Thyroid gland (tissue), 4 donors: ENCODE data around the gene RAB29. TPM values are rescaled to one million over a fixed set of nuclear protein-coding genes. Genes with fewer than 3 reads are reported as not detected.
"Not testable (repeated sequence)": the region's sequence is repeated elsewhere in the genome, so short reads cannot be mapped to it uniquely, and the experiment has no call there.

Experiments
- DNase-seq, 2 donors: peaks; one replicate each; pipeline ENCODE4 v3.0.0-alpha.2; 2019
- H3K27ac ChIP-seq, 3 donors: fragments of 200-600 bp; sonication (generic); 1 replicate in 2 of 3; 2 replicates in 1 of 3; pipeline ENCODE4 v1.5.1; 2016 to 2019; ENCODE audit warnings: mild to moderate bottlenecking in 1 of 3, moderate library complexity in 1 of 3
- H3K27me3 ChIP-seq: fragments of 200-600 bp; sonication (generic); one replicate; pipeline ENCODE4 v1.5.1; 2019
- H3K36me3 ChIP-seq, 2 donors: fragments of 200-600 bp; sonication (generic); one replicate each; pipeline ENCODE4 v1.5.1; 2016 to 2019
- H3K4me1 ChIP-seq, 2 donors: fragments of 200-600 bp; sonication (generic); one replicate each; pipeline ENCODE4 v1.5.1; 2017 to 2019
- H3K4me3 ChIP-seq, 3 donors: fragments of 200-600 bp; sonication (generic); replicated peaks in 1 of 3; 1 replicate in 2 of 3; 2 replicates in 1 of 3; pipeline ENCODE4 v1.5.1; 2016; ENCODE audit warnings: mild to moderate bottlenecking in 1 of 3
- H3K9me3 ChIP-seq: fragments of 200-600 bp; sonication (generic); one replicate; pipeline ENCODE4 v1.5.1; 2017
- CTCF ChIP-seq, 6 experiments: fragments of 200-600 bp in 3 of 6; fragments of 450-650 bp in 3 of 6; sonication (generic) in 3 of 6; IDR thresholded peaks; one replicate each; pipeline ENCODE4 v1.5.1; 2016 to 2019; ENCODE audit warnings: antibody characterized with exemption in 6 of 6, mild to moderate bottlenecking in 2 of 6, inconsistent platforms in 1 of 6, moderate library complexity in 1 of 6
- POLR2A ChIP-seq, 2 donors: fragments of 450-650 bp; IDR thresholded peaks; one replicate each; pipeline ENCODE4 v1.6.1; 2017; ENCODE audit warnings: antibody characterized with exemption in 2 of 2, mild to moderate bottlenecking in 2 of 2, moderate library complexity in 1 of 2
- WGBS, 2 donors: methylation state at CpG; one replicate each; pipeline ENCODE4 v1.1.5; 2017; 5-methylcytosine and 5-hydroxymethylcytosine counted together
- intact Hi-C: fragments of 100-400 bp; cut with DNase I; formaldehyde crosslinking; loops from one replicate; pipeline ENCODE4 v1.15.1; 2023
- small RNA-seq: library from RNA; depleted of rRNA; stranded (forward); fragments of <200 nt; gene quantifications from one replicate; pipeline ENCODE3, GENCODE V24; 2016
- total RNA-seq, 4 donors: library from RNA; depleted of rRNA; stranded (reverse); fragments of >200 nt; gene quantifications; one replicate each; pipeline ENCODE4 v1.2.3, GENCODE V29; 2016

The RAB29 gene
- total RNA-seq, 4 donors from 2014 or later = 52.4 to 78.1 (median 58.9) TPM

GRCh38 chr1:205726619-205727125, 48.6 kb downstream of the RAB29 start:
- TF ChIP-seq POLR2A (IDR thresholded peaks at IDR 0.05) = no peak
- no peak for TF ChIP-seq CTCF (IDR thresholded peaks at IDR 0.05)
- peaks cover 17 to 20% of the 10 kb centered on the region in 2 donors for H3K36me3 ChIP-seq
- 84 to 87% methylated on average over 4 of the region's 4 CpGs for WGBS, 2 donors
- intact Hi-C loops = no loop called here
- H3K4me3 ChIP-seq = no peak overlapping the region
- no peaks in the 10 kb centered on the region for H3K9me3 ChIP-seq
- no peaks in the 10 kb centered on the region for H3K27me3 ChIP-seq
- DNase-seq = no peak
- no peaks in the 10 kb centered on the region for H3K4me1 ChIP-seq
- H3K27ac ChIP-seq = no peak overlapping the region

DNA sequence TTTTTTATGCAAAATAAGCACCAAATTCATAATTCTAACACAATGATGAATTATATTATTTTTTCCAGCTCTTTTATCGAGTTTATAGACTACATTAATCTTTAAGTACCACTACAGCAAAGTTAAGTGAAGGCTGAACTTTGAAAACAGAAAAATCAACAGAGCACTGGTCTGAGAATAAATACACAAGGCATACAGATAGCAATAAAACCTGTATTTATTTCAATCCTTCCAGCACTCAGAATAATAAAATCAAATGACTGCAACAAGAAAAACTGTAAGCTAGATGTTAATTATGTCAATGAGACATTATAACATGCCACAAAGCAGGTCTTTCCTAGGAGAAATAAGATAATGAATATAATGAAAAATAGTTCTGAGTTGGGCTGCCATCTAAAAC, 49.8 kb downstream of the RAB29 start:
- DNase-seq = no peak
- Histone ChIP-seq H3K36me3 (peaks cover 27 to 29% of the 10 kb centered on the region in 2 donors), H3K27ac (no peak overlapping the region), H3K9me3 (no peaks in the 10 kb centered on the region), H3K4me1 (no peaks in the 10 kb centered on the region), H3K4me3 (no peak overlapping the region), H3K27me3 (no peaks in the 10 kb centered on the region)
- TF ChIP-seq POLR2A (IDR thresholded peaks at IDR 0.05) (no peak), CTCF (IDR thresholded peaks at IDR 0.05) (no peak)
- intact Hi-C loops = no loop called here
- 41 to 71% methylated on average over 1 of the region's 1 CpG for WGBS, 2 donors

- H3K4me3 ChIP-seq, H3K27ac ChIP-seq, H3K4me1 ChIP-seq, H3K27me3 ChIP-seq, intact Hi-C loops, H3K9me3 ChIP-seq, DNase-seq: not testable (repeated sequence)
- WGBS, 2 donors = 95 to 100% methylated on average over 2 of the region's 2 CpGs
- H3K36me3 ChIP-seq = peaks cover 54 to 61% of the 10 kb centered on the region in 2 donors
Observed at GRCh38 chr1:205720740-205721139, 54.5 kb downstream of the RAB29 start.

GRCh38 chr1:205719762-205720161, 55.5 kb downstream of the RAB29 start:
- TF ChIP-seq POLR2A (IDR thresholded peaks at IDR 0.05) = no peak
- no peak for TF ChIP-seq CTCF (IDR thresholded peaks at IDR 0.05)
- Histone ChIP-seq H3K4me3 (no peak overlapping the region), H3K27me3 (no peaks in the 10 kb centered on the region), H3K4me1 (no peaks in the 10 kb centered on the region), H3K27ac (no peak overlapping the region), H3K9me3 (no peaks in the 10 kb centered on the region), H3K36me3 (peaks cover 62 to 70% of the 10 kb centered on the region in 2 donors)
- no peak for DNase-seq
- intact Hi-C loops = no loop called here

DNA sequence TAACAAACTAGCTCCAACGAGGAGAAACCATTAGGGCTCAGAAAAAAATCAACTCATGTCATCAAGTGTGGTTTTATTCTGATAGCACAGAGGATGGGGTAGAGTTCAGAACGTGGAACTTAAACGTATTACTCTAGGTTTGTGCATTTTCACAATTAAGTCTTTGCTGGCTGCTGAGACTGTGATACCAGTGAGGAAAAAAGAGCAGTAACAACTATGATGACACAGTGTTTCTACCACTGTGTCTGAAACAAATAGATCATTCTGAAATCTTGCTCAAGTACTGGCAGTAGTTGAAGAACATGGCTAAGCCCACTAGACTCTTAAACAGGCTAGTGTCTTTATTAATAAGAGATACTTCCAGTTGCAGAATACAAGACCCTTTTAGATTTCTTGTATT, 56.3 kb downstream of the RAB29 start:
- no peak for DNase-seq
- TF ChIP-seq POLR2A (IDR thresholded peaks at IDR 0.05) = no peak
- TF ChIP-seq CTCF (IDR thresholded peaks at IDR 0.05) = no peak
- Histone ChIP-seq H3K4me3 (no peak overlapping the region), H3K27me3 (no peaks in the 10 kb centered on the region), H3K4me1 (no peaks in the 10 kb centered on the region), H3K36me3 (peaks cover 62 to 70% of the 10 kb centered on the region in 2 donors), H3K9me3 (no peaks in the 10 kb centered on the region), H3K27ac (no peak overlapping the region)
- intact Hi-C loops = no loop called here
- WGBS, 2 donors = 75 to 80% methylated on average over 3 of the region's 3 CpGs

Small RNA genes lying within 50 kb of the gene (small RNA-seq; reads per million reads assigned to genes)
- gene RF00139 = not detected

Other genes with a start within 250 kb of the RAB29 start
- gene ELK4, start 143.5 kb downstream of the RAB29 start, total RNA-seq = 10 to 100 TPM; 18.0 to 33.9 (median 28.4) TPM
- 1 to 10 TPM; 1.4 to 6.7 (median 2.6) TPM for gene SLC45A3, start 95.0 kb downstream of the RAB29 start, total RNA-seq
- gene NUCKS1, start 25.3 kb downstream of the RAB29 start, total RNA-seq = 100 to 1,000 TPM; 122 to 237 (median 177) TPM
- 10 to 100 TPM; 52.1 to 98.9 (median 64.6) TPM for gene SLC41A1, start 37.7 kb upstream of the RAB29 start, total RNA-seq
- under 1 TPM; 0.50 to 0.81 (median 0.68) TPM for gene PM20D1, start 74.7 kb upstream of the RAB29 start, total RNA-seq
- 1 to 10 TPM; 1.6 to 4.8 (median 3.3) TPM for gene SLC26A9, start 168.0 kb upstream of the RAB29 start, total RNA-seq
- gene RAB7B, start 227.9 kb upstream of the RAB29 start, total RNA-seq = 10 to 100 TPM in 2 of 4 donors, 1 to 10 TPM in 2; 4.8 to 12.6 (median 8.7) TPM
- gene CTSE, start 248.4 kb upstream of the RAB29 start, total RNA-seq = 10 to 100 TPM in 3 of 4 donors, 1 to 10 TPM in 1; 3.6 to 38.2 (median 19.0) TPM